GM15510 (cell line): ENCODE data around the gene IGFL3.

ENCODE experiments used
- POLR2A ChIP-seq: IDR thresholded peaks from 3 replicates; pipeline ENCODE4 v1.6.1; 2011; ENCODE audit warnings: borderline replicate concordance; ENCODE audit not compliant: insufficient read length; ENCODE audit errors: extremely low read depth

Gene IGFL3

GRCh38 chr19:46100344-46100743, 24.1 kb downstream of the IGFL3 start:
- no peak for TF ChIP-seq POLR2A

GRCh38 chr19:46090444-46090843, 34.0 kb downstream of the IGFL3 start:
- TF ChIP-seq POLR2A, result no peak

- no peak for TF ChIP-seq POLR2A
Observed at GRCh38 chr19:46089432-46089831, 35.1 kb downstream of the IGFL3 start.

- TF ChIP-seq POLR2A, result no peak
Observed at GRCh38 chr19:46088101-46088500, 36.4 kb downstream of the IGFL3 start.

GRCh38 chr19:46085888-46086287, 38.6 kb downstream of the IGFL3 start:
- no peak for TF ChIP-seq POLR2A

- no peak for TF ChIP-seq POLR2A
Observed at GRCh38 chr19:46082728-46083050, 41.8 kb downstream of the IGFL3 start.

GRCh38 chr19:46081928-46082727, 42.4 kb downstream of the IGFL3 start:
- TF ChIP-seq POLR2A, result no peak

GRCh38 chr19:46080561-46080960, 43.9 kb downstream of the IGFL3 start:
- no peak for TF ChIP-seq POLR2A

GRCh38 chr19:46079576-46079975, 44.9 kb downstream of the IGFL3 start:
- no peak for TF ChIP-seq POLR2A

GRCh38 chr19:46077815-46078167, 46.7 kb downstream of the IGFL3 start:
- TF ChIP-seq POLR2A, result no peak

- no peak for TF ChIP-seq POLR2A
Observed at GRCh38 chr19:46076951-46077814, 47.3 kb downstream of the IGFL3 start.

GRCh38 chr19:46076031-46076880, 48.2 kb downstream of the IGFL3 start:
- TF ChIP-seq POLR2A, result no peak

- TF ChIP-seq POLR2A, result no peak
Observed at GRCh38 chr19:46073268-46073922, 51.1 kb downstream of the IGFL3 start.
